Glutamatergic neuron (in vitro differentiated cells): ENCODE results near the gene PLCL1. TPM values are rescaled to one million over a fixed set of nuclear protein-coding genes. Genes with fewer than 3 reads are reported as not detected.

Experiments used
- DNase-seq: peaks from one replicate; pipeline ENCODE4 v3.0.0; 2022
- H3K27ac Mint-ChIP-seq: one replicate; pipeline ENCODE4 v1.8.0; 2020; ENCODE audit warnings: mild to moderate bottlenecking, mixed read lengths, inconsistent platforms; ENCODE audit not compliant: unreplicated experiment
- H3K27me3 Mint-ChIP-seq: one replicate; pipeline ENCODE4 v1.8.0; 2020; ENCODE audit warnings: mild to moderate bottlenecking, moderate library complexity, mixed read lengths, inconsistent platforms; ENCODE audit not compliant: unreplicated experiment
- H3K36me3 Mint-ChIP-seq: one replicate; pipeline ENCODE4 v1.8.0; 2020; ENCODE audit warnings: mild to moderate bottlenecking, mixed read lengths, inconsistent platforms; ENCODE audit not compliant: unreplicated experiment
- H3K4me1 Mint-ChIP-seq: one replicate; pipeline ENCODE4 v1.8.0; 2020; ENCODE audit warnings: mild to moderate bottlenecking, low read depth, mixed read lengths, inconsistent platforms; ENCODE audit not compliant: unreplicated experiment
- H3K4me3 Mint-ChIP-seq: one replicate; pipeline ENCODE4 v1.8.0; 2020; ENCODE audit warnings: mild to moderate bottlenecking, mixed read lengths, inconsistent platforms; ENCODE audit not compliant: unreplicated experiment
- H3K9me3 Mint-ChIP-seq: one replicate; pipeline ENCODE4 v1.8.0; 2020; ENCODE audit warnings: mild to moderate bottlenecking, moderate library complexity, mixed read lengths, inconsistent platforms; ENCODE audit not compliant: unreplicated experiment
- CTCF ChIP-seq: fragments of 200-600 bp; sonication (generic); IDR thresholded peaks from one replicate; pipeline ENCODE4 v1.5.0; 2021; ENCODE audit not compliant: partially characterized antibody, unreplicated experiment
- total RNA-seq: library from RNA; stranded (reverse); fragmentation: NEBNext Ultra II Directional; extraction: Animal tissue kit (Norgen Biotek cat#: 25700); gene quantifications from one replicate; pipeline ENCODE4 v1.2.1, GENCODE V29; 2021; ENCODE audit not compliant: unreplicated experiment

Gene PLCL1
- total RNA-seq, 1 donor from 2014 or later = 28.8 TPM

GRCh38 chr2:197793456-197793855 lies 10.9 kb upstream of the PLCL1 start:
- no peak for DNase-seq

DNA sequence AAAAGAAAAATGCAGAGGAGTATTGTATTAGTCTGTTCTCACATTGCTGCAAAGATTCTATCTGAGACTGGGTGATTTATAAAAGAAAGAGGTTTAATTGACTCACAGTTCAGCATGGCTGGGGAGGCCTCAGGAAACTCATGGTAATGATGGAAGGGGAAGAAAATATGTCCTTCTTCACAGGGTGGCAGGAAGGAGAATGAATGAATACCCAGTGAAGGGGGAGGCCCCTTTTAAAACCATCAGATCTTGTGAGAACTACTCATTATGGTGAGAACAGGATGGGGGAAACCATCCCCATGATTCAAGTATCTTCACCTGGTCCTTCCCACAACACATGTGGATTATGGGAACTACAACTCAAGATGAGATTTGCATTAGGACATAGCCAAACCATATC lies 9.1 kb upstream of the PLCL1 start:
- no peaks in the 10 kb centered on the region for H3K27me3 Mint-ChIP-seq

More at GRCh38 chr2:197793456-197793855, 10.9 kb upstream of the PLCL1 start:
- no peaks in the 10 kb centered on the region for H3K9me3 Mint-ChIP-seq
- H3K27ac Mint-ChIP-seq = no peak overlapping the region
- no peak for TF ChIP-seq CTCF
- peaks cover 14% of the 10 kb centered on the region for H3K36me3 Mint-ChIP-seq
- H3K4me1 Mint-ChIP-seq = peaks cover 6% of the 10 kb centered on the region
- no peaks in the 10 kb centered on the region for H3K27me3 Mint-ChIP-seq
- no peak overlapping the region for H3K4me3 Mint-ChIP-seq

DNA sequence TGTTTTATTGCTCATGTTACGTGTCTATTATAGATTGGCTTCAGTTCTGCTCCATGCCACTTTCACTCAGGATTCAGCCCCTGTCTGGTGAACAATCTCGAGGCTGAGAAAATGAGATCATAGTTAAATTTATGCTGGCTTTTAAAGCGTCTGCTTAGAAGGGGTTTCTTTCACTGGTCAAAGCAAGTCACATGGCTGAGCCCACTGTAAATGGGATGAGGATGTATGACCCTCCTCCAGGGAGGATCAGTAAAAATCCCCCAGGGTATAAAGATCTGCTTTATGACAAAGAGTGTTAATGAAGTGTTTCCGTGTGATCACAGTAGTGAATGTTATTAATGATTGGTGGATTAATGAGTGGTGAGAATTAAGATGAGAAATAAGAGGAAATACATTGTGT lies 6.2 kb upstream of the PLCL1 start:
- no peak for TF ChIP-seq CTCF
- DNase-seq = peak; percentile 32
- Mint-ChIP-seq H3K27ac (peak overlapping the region; percentile 89), H3K4me1 (peaks cover 32% of the 10 kb centered on the region), H3K36me3 (peaks cover 14% of the 10 kb centered on the region), H3K4me3 (peak overlapping the region; percentile 62), H3K9me3 (peaks cover 1% of the 10 kb centered on the region), H3K27me3 (no peaks in the 10 kb centered on the region)

More for the DNA sequence above, 9.1 kb upstream of the PLCL1 start:
- Mint-ChIP-seq H3K27ac (no peak overlapping the region), H3K9me3 (no peaks in the 10 kb centered on the region), H3K4me1 (peaks cover 19% of the 10 kb centered on the region), H3K4me3 (no peak overlapping the region), H3K36me3 (peaks cover 14% of the 10 kb centered on the region)
- no peak for TF ChIP-seq CTCF
- DNase-seq = no peak

DNA sequence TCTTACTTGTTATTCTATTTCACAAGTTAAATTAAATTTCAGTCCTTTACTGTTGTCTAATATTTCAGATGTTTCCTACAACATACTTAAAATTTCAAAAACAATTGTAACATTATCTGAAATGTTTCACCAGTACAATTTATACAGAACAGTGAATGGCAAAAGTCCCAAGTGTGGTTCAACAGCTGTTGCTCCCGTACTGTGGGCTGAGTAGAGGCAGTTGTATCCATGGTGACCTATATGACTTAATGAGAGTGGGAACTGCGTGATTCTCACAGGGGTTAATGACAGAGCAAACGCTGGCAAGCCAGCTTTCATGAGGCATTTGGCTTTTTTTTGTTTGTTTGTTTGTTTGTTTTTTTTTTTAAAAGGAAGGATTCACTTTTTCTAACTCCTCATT lies 5.3 kb upstream of the PLCL1 start:
- peaks cover 1% of the 10 kb centered on the region for H3K9me3 Mint-ChIP-seq
- H3K36me3 Mint-ChIP-seq = peaks cover 14% of the 10 kb centered on the region
- H3K4me3 Mint-ChIP-seq = peak overlapping the region; percentile 79
- H3K4me1 Mint-ChIP-seq = peaks cover 36% of the 10 kb centered on the region
- TF ChIP-seq CTCF = no peak
- no peak for DNase-seq
- H3K27me3 Mint-ChIP-seq = peaks cover 2% of the 10 kb centered on the region
- peak overlapping the region; percentile 71 for H3K27ac Mint-ChIP-seq

GRCh38 chr2:197800091-197800490 lies 4.3 kb upstream of the PLCL1 start:
- Mint-ChIP-seq H3K27me3 (peaks cover 2% of the 10 kb centered on the region), H3K4me1 (peaks cover 38% of the 10 kb centered on the region), H3K27ac (peak overlapping the region; percentile 92), H3K9me3 (peaks cover 1% of the 10 kb centered on the region), H3K36me3 (peaks cover 13% of the 10 kb centered on the region), H3K4me3 (peak overlapping the region; percentile 79)
- TF ChIP-seq CTCF = no peak
- peak; percentile 52 for DNase-seq
